Measurements from ENCODE around the gene PLB1. TPM values are rescaled to one million over a fixed set of nuclear protein-coding genes. Genes with fewer than 3 reads are reported as not detected.

PLB1 gene
- total and polyA plus RNA-seq, 9 of the 15 experiments (the other 6 are each of a cell fraction or from before 2014, with no cell fraction given): 0.01 to 0.09 (median 0.07) TPM; not detected in 2

DNA sequence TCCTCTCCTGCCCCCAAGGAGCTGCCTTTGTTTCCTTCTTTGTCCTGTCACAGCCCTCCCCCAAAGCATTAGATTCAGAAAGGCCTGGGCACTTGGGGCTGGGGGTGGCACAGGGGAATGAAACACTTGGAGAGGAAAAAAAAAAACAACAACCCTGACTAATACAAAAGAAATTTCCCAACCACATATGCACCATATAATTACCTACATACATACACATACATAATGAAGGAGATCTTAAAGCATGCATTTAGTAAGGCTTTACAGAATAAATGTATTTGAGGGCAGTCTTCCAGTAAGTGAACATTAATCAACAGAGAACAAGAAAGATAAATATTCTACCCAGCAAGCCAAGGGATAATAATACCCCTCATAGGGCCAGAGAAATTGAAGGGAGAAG, 185.7 kb downstream of the PLB1 start:
- no peak for FAIRE-seq
- Histone ChIP-seq H3K4me3 (no peak overlapping the region), H3K27ac (ENCODE audit: extremely low read depth, low read depth, low read length) (no peak overlapping the region), H3K79me2 (ENCODE audit: control insufficient read depth, insufficient read depth, low read length) (no peaks in the 10 kb centered on the region), H3K9ac (ENCODE audit: insufficient read depth in 1 of 2, low read depth in 2 of 2, low read length in 2 of 2) (no peak overlapping the region), H3K9me1 (ENCODE audit: control insufficient read depth, insufficient read depth, low read length) (peaks cover 4% of the 10 kb centered on the region), H3K27me3 (ENCODE audit: control insufficient read depth in 2 of 2, insufficient read depth in 2 of 2, low read length in 2 of 2) (no peaks in the 10 kb centered on the region), H3K9me3 (replicated peaks; ENCODE audit: control insufficient read depth, insufficient read depth, low read depth, low read length) (no peaks in the 10 kb centered on the region), H4K20me1 (replicated peaks; ENCODE audit: control insufficient read depth, insufficient read depth, low read length) (no peaks in the 10 kb centered on the region), H3K36me3 (ENCODE audit: control insufficient read depth, insufficient read depth, low read length) (no peaks in the 10 kb centered on the region), H3K4me2 (ENCODE audit: insufficient read depth, low read length) (no peak overlapping the region), H2AFZ (ENCODE audit: low read depth, low read length) (no peak overlapping the region), H3K4me1 (replicated peaks in 1 of 2; ENCODE audit: control insufficient read depth in 2 of 2, insufficient read depth in 2 of 2, low read length in 2 of 2) (peaks cover 23 to 31% of the 10 kb centered on the region in 2 experiments)
- ChIA-PET POLR2A (interaction anchor here (0.8 to 1.0 kb wide), 3 partner anchors 14 to 475 kb away, joined by 3 to 4 read pairs (median 4); no protein-coding TSS in a partner anchor), CTCF (ENCODE audit: low intra/inter-chr PET ratio) (interaction anchor here (0.6 kb wide), 1 partner anchor 975 kb away, joined by 3 read pairs; no protein-coding TSS in a partner anchor)
- no peak for ATAC-seq
- TF ChIP-seq THAP7 (CRISPR knock-in tag; IDR thresholded peaks at IDR 0.05): no peak
- TF ChIP-seq LCOR (CRISPR knock-in tag; IDR thresholded peaks at IDR 0.05): no peak
- TF ChIP-seq RBM15 (IDR thresholded peaks at IDR 0.05; ENCODE audit: insufficient read depth, low read length): no peak
- TF ChIP-seq POLR2H (tag; IDR thresholded peaks at IDR 0.05; ENCODE audit: low read depth): no peak
- intact Hi-C loops (cut with micrococcal nuclease): loop anchor here (5.0 kb wide), 1 partner anchor 71 kb away; the partner anchor contains the start of gene PPP1CB
- in situ Hi-C loops (cut with MboI): no loop called here
- BruUV-seq (replicated peaks): no TSS peak
- DNase-seq (ENCODE audit: extremely low read depth in 1 of 4, low spot score in 3 of 4): no peak

All from K562 (cell line).